ENCODE measurements around the gene NETO1.

NETO1 gene

GRCh38 chr18:72867746-72868584 lies at the start of gene NETO1:
TSS of gene NETO1 (minus strand) at chr18:72867987. CDS start at chr18:72867291, 696 bp downstream.
- DNase-seq (ENCODE audit: low read depth in 2 of 2): no peak

GRCh38 chr18:72910045-72910444 lies 42.3 kb upstream of the NETO1 start:
- DNase-seq (ENCODE audit: low read depth in 2 of 2): no peak

GRCh38 chr18:72908181-72908580 lies 40.4 kb upstream of the NETO1 start:
- DNase-seq (ENCODE audit: low read depth in 2 of 2): no peak

- no peak for DNase-seq (ENCODE audit: low read depth in 2 of 2)
Observed at GRCh38 chr18:72903033-72903432, 35.2 kb upstream of the NETO1 start.

- DNase-seq (ENCODE audit: low read depth in 2 of 2): no peak
Observed at GRCh38 chr18:72899338-72899737, 31.6 kb upstream of the NETO1 start.

- no peak for DNase-seq (ENCODE audit: low read depth in 2 of 2)
Observed at GRCh38 chr18:72898870-72899269, 31.1 kb upstream of the NETO1 start.

- no peak for DNase-seq (ENCODE audit: low read depth in 2 of 2)
Observed at GRCh38 chr18:72895548-72895947, 27.8 kb upstream of the NETO1 start.

GRCh38 chr18:72878561-72878960 lies 10.8 kb upstream of the NETO1 start:
- DNase-seq (ENCODE audit: low read depth in 2 of 2): no peak

GRCh38 chr18:72878143-72878542 lies 10.4 kb upstream of the NETO1 start:
- no peak for DNase-seq (ENCODE audit: low read depth in 2 of 2)

- no peak for DNase-seq (ENCODE audit: low read depth in 2 of 2)
Observed at GRCh38 chr18:72871091-72871490, 3.3 kb upstream of the NETO1 start.

GRCh38 chr18:72869226-72870185 lies 1.7 kb upstream of the NETO1 start:
- DNase-seq (ENCODE audit: low read depth in 2 of 2): no peak

GRCh38 chr18:72868585-72869225 lies 918 bp upstream of the NETO1 start:
- DNase-seq (ENCODE audit: low read depth in 2 of 2): no peak

GRCh38 chr18:72866901-72867745 lies 664 bp downstream of the NETO1 start:
- DNase-seq (ENCODE audit: low read depth in 2 of 2): no peak

GRCh38 chr18:72866442-72866900 lies 1.3 kb downstream of the NETO1 start:
- DNase-seq (ENCODE audit: low read depth in 2 of 2): no peak

- no peak for DNase-seq (ENCODE audit: low read depth in 2 of 2)
Observed at GRCh38 chr18:72863754-72864153, 4.0 kb downstream of the NETO1 start.

GRCh38 chr18:72859088-72859487 lies 8.7 kb downstream of the NETO1 start:
- DNase-seq (ENCODE audit: low read depth in 2 of 2): no peak

GRCh38 chr18:72849671-72850070 lies 18.1 kb downstream of the NETO1 start:
- no peak for DNase-seq (ENCODE audit: low read depth in 2 of 2)

- no peak for DNase-seq (ENCODE audit: low read depth in 2 of 2)
Observed at GRCh38 chr18:72848503-72849237, 19.1 kb downstream of the NETO1 start.

- DNase-seq (ENCODE audit: low read depth in 2 of 2): no peak
Observed at GRCh38 chr18:72847771-72848170, 20.0 kb downstream of the NETO1 start.

Data from stimulated activated CD8-positive, alpha-beta memory T cell treated with anti-CD3 and anti-CD28 coated beads, Interleukin-7, amount 100 ng/mL, for 4 hours (primary cell).